Coronary artery (tissue), 2 donors: ENCODE data around the gene UBXN6.

Experiments used
- DNase-seq: peaks from one replicate; pipeline ENCODE4 v3.0.0-alpha.2; 2017; ENCODE audit warnings: low spot score
- H3K27ac ChIP-seq, 2 donors: fragments of 200-600 bp; sonication (generic); one replicate each; pipeline ENCODE4 v1.5.1; 2016 to 2019
- H3K4me3 ChIP-seq: fragments of 200-600 bp; sonication (generic); 2 replicates; pipeline ENCODE4 v1.5.1; 2016; ENCODE audit warnings: mild to moderate bottlenecking, moderate library complexity
- TF ChIP-seq, protein P1 (sequence below): fragments of 200-600 bp; sonication (generic); IDR thresholded peaks from one replicate; pipeline ENCODE4 v1.5.1; 2019; ENCODE audit warnings: antibody characterized with exemption

Gene UBXN6

GRCh38 chr19:4493104-4493928, 35.7 kb upstream of the UBXN6 start:
- DNase-seq: no peak
- Histone ChIP-seq H3K4me3 (no peak overlapping the region), H3K27ac (no peak overlapping the region)
- TF ChIP-seq, protein P1, sequence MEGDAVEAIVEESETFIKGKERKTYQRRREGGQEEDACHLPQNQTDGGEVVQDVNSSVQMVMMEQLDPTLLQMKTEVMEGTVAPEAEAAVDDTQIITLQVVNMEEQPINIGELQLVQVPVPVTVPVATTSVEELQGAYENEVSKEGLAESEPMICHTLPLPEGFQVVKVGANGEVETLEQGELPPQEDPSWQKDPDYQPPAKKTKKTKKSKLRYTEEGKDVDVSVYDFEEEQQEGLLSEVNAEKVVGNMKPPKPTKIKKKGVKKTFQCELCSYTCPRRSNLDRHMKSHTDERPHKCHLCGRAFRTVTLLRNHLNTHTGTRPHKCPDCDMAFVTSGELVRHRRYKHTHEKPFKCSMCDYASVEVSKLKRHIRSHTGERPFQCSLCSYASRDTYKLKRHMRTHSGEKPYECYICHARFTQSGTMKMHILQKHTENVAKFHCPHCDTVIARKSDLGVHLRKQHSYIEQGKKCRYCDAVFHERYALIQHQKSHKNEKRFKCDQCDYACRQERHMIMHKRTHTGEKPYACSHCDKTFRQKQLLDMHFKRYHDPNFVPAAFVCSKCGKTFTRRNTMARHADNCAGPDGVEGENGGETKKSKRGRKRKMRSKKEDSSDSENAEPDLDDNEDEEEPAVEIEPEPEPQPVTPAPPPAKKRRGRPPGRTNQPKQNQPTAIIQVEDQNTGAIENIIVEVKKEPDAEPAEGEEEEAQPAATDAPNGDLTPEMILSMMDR: no peak

DNA sequence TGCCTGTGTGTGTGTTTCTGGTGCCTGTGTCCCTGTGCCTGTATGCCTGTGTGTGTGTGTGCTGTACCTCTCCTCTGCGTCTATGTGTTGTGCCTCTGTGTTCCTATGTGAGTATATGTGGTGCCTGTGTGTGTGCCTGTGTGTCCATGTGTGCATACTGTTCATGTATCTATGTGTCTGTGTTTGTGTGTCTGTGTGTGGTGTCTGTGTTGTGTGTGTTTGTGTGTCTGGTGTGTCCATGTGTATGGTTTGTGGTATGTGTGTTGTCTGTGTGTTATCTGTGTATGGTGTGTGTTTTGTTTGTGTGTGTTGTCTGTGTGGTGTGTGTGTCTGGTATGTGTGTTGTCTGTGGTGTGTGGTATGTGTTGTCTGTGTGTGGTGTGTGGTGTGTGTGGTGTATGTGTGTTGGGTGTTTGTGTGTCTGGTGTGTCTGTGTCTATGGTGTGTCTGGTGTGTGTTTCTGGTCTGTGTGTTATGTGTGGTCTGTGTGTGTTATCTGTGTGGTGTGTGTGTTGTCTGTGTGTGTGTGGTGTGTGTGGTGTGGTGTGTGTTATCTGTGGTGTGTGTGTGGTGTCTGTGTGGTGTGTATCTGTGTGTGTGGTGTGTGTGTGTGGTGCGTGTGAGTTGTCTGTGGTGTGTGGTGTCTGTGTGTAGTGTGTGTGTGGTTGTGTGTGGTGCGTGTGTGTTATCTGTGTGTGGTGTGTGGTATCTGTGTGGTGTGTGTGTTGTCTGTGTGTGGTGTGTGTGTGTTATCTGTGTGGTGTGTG, 34.9 kb upstream of the UBXN6 start:
- TF ChIP-seq, protein P1: no peak
- Histone ChIP-seq H3K4me3 (no peak overlapping the region), H3K27ac (no peak overlapping the region)
- no peak for DNase-seq

GRCh38 chr19:4491446-4491845, 33.9 kb upstream of the UBXN6 start:
- Histone ChIP-seq H3K4me3 (no peak overlapping the region), H3K27ac (no peak overlapping the region)
- TF ChIP-seq, protein P1: no peak
- DNase-seq: no peak

DNA sequence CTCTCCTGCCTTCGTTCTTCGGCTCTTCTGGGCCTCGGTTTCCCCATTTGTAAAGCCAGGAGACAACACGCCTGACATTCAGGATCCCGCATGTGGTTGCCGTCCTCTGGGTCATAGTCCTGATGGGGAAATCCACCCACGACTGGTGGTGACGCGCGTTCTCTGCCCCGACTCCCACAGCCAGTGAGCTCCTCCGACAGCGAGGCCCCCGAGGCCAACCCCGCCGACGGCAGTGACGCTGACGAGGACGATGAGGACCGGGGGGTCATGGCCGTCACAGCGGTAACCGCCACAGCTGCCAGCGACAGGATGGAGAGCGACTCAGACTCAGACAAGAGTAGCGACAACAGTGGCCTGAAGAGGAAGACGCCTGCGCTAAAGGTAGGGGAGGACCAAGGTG, 30.9 kb upstream of the UBXN6 start:
- no peak for DNase-seq
- H3K27ac ChIP-seq: no peak overlapping the region
- H3K4me3 ChIP-seq: no peak overlapping the region
- TF ChIP-seq, protein P1: no peak

GRCh38 chr19:4487572-4487971, 30.0 kb upstream of the UBXN6 start:
- TF ChIP-seq, protein P1: no peak
- DNase-seq: no peak
- Histone ChIP-seq H3K27ac (no peak overlapping the region), H3K4me3 (no peak overlapping the region)

- TF ChIP-seq, protein P1: no peak
- Histone ChIP-seq H3K4me3 (no peak overlapping the region), H3K27ac (no peak overlapping the region)
- DNase-seq: no peak
Measured at GRCh38 chr19:4483385-4483784, 25.8 kb upstream of the UBXN6 start.
